Right lung (tissue), 5 donors: ENCODE measurements around the gene PHC1. TPM values are rescaled to one million over a fixed set of nuclear protein-coding genes. Genes with fewer than 3 reads are reported as not detected.
A peak's percentile ranks its signal among the peaks of the same experiment; 100 is the strongest.

Experiments
- DNase-seq, 2 donors: peaks; one replicate each; pipeline ENCODE4 v3.0.0-alpha.2; 2013
- polyA plus RNA-seq, 5 donors: library from polyadenylated mRNA; unstranded; fragments of 120-200 nt; gene quantifications; one replicate each; pipeline versions ENCODE4 v1.2.1 to v1.2.3, GENCODE V29; 2013; ENCODE audit warnings: inconsistent platforms in 1 of 5, low replicate concordance in 1 of 5; ENCODE audit not compliant: insufficient read length in 5 of 5, insufficient read depth in 1 of 5

PHC1 gene
- polyA plus RNA-seq, 5 donors: 69.7 to 125 (median 90.8) TPM

DNA sequence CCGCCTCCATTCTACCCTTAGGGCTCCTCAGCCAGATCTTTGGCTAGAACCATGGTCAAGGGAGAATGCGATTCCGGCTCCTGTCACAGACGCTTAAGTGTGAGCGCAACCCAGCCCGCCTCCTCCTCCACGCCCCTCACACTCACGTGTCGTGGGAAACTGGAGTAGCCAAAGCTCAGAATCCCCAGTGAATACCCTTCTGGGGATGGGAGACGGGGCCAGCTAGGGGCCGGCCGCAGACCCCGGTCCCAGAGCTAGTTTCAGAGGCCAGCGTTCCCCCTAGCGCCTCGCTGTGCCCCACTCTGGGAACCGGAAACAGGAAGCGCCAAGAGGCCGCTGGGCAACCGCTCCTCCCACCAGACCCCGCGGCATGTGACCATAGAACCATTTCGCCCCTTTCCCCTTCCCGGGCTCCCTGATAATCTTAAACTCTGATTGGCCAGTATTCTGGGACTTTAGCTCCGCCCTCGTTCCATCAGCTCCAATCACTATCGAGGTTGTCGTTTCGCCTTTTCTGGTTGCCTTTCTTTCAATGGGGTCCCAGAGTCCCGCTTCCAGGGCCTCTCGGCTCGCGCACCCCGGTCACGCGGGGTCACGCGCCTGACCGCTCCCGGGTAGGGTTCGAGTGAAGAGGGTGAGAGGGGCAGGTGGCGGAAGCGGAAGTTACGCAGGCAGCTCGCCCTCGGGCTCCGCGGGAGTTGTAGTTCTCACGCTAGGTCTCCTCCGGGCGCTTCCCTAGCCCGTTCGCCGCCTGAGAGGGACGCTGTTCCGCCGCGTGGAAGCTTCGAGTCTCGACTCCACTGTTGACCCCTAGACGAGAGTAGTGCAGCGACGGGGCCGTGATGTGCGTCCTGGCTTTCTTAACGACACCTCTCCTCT lies 35.3 kb downstream of the PHC1 start, which contains the start of gene M6PR:
Gene M6PR (minus strand): TSS at position 304 of the 879 bp plus-strand sequence. CDS start 3,241 bp downstream, outside the sequence.
- peak; percentile 95 for DNase-seq

- DNase-seq: no peak
Measured at GRCh38 chr12:8950221-8950527, 35.9 kb downstream of the PHC1 start.

- DNase-seq: peak; percentile 0 to 8
Measured at GRCh38 chr12:8950702-8951478, 36.6 kb downstream of the PHC1 start.

DNA sequence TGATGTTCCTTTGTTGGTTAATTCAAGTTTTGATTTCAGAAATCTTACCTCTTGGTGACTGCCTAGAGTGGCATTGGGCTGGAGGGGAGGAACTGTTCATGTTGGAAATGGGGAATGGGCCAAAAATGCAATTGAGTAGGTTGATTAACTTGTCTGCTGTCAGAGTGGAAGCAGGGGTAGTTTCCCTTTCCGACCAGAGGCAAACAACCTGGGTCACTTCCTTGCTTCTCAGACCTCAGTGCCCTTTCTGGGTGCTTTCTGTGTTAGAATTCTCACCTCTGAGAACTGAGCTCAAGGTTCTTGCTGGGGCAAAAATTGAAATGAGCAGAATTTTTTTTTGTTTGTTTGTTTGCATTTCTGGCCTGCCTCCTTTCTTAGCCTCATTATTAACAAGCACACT lies 37.4 kb downstream of the PHC1 start:
- no peak for DNase-seq

- DNase-seq: no peak
Measured at GRCh38 chr12:8953773-8954402, 39.6 kb downstream of the PHC1 start.

DNA sequence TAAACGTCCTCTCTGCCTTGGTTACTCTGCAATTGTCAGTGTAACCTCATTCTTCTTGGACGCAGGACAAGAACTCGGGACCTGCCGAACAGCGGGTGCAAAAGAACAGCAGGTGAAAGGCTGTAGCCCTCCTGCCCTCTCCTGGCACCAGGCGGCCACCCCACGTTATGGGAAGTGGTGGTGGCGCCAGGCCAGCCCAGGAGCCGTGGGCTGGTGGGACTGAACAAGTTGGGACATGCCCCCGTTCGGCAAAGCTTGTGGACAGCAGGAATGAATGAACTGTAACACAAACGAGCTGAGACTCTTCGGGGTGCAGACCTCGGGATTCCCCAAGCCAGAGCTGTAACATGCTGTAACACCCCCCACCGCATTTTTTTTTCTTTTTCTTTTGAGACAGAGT lies 41.8 kb downstream of the PHC1 start:
- no peak for DNase-seq

- no peak for DNase-seq
Measured at GRCh38 chr12:8956772-8957171, 42.5 kb downstream of the PHC1 start.

DNA sequence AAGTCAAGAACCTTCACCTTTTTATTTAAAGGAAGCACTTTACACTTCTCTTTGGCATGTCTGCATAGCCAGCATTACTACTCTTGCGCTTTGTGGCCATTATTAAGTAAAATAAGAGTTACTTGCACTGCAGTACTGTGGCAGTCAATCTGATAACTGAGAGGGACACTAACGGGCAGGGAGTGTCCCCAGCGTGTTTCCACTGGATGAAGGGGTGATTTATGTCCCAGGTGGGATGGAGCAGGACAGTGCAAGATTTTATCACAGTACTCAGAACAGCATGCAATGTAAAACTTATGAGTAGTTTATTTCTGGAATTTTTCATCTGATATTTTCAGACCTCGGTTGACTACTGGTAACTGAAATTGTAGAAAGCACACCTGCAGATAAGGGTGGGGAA lies 43.3 kb downstream of the PHC1 start:
- DNase-seq: no peak

GRCh38 chr12:8958066-8958465 lies 43.8 kb downstream of the PHC1 start:
- DNase-seq: no peak

GRCh38 chr12:8960176-8960575 lies 45.9 kb downstream of the PHC1 start:
- no peak for DNase-seq

DNA sequence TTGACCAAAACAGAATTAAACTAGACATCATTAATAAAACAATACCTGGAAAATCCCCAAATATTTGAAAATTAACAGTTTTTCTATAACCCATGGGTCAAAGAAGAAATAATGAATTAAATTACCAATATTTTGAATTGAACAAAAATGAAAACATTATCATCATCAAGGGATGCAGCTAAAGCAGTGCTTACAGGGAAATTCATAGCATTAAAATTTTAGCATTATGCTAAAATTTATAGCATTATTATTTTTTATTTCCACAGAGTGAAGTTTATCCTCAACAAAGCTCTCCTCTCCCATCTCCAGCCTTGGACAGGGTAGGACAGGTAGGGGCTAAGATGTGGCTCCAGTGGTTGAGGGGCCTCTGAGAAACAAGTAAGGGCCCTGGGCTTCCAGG lies 54.5 kb downstream of the PHC1 start:
- DNase-seq: no peak

- DNase-seq: no peak
Measured at GRCh38 chr12:8969861-8970411, 55.6 kb downstream of the PHC1 start.

GRCh38 chr12:8970432-8970831 lies 56.1 kb downstream of the PHC1 start:
- DNase-seq: no peak

GRCh38 chr12:8980137-8980536 lies 65.8 kb downstream of the PHC1 start:
- no peak for DNase-seq

GRCh38 chr12:8985213-8985754 lies 71.0 kb downstream of the PHC1 start:
- no peak for DNase-seq

- no peak for DNase-seq
Measured at GRCh38 chr12:8987163-8987562, 72.9 kb downstream of the PHC1 start.

- no peak for DNase-seq
Measured at GRCh38 chr12:8987685-8988084, 73.4 kb downstream of the PHC1 start.

DNA sequence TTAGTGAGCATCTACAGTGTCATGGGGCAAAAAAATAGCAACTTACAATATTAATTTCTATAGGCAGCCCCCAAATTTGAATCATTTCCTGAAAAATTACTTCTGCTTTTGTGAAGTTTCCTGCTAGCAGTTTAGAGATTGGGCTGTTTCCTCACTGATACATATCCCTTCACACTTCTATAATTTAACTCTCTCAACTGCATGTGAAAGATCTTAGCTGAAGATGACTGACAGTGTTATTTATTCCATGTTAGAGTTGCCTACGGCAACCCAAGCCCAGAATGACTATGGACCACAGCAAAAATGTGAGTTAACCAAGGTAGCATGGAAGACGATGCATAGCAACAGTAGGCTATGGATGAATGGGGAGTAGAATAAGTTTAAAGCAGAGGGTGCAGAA lies 75.1 kb downstream of the PHC1 start, which contains the start of gene KLRG1:
Gene KLRG1 (plus strand): TSS at position 134 of the 400 bp plus-strand sequence. CDS start 90 bp downstream, at position 224.
- no peak for DNase-seq
